Stimulated activated CD4-positive, alpha-beta T cell treated with anti-CD3 and anti-CD28 coated beads, Interleukin-2, amount 100 ng/mL, for 24 hours (primary cell): ENCODE measurements around the gene VSTM5.
"Not testable (repeated sequence)": the region's sequence is repeated elsewhere in the genome, so short reads cannot be mapped to it uniquely, and the experiment has no call there.

ENCODE experiments used
- DNase-seq, 2 donors: peaks; one replicate each; pipeline ENCODE4 v3.0.0-alpha.2; 2020

The VSTM5 gene

DNA sequence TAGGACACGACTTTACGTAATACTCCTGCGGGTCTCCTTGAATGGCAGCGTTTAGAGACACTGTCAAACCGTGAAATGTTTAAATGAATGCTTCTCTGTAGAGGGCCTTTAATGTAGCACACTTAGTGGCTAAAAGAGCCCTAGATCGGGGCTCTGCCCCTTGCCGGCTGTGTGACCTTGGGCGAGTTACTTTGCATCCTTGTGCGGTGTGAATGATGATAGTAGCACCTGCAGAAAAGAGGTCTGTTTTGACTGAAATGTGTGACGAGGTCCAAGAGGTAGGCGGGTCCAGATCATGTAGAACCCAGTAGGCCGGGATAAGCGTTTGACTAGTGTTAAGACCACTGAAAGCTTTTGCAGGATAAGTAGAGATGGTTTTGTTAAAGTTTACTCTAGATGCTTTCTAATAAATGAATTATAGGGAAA lies 65.5 kb downstream of the VSTM5 start:
- peak in 1 of 2 donors; percentile 15 for DNase-seq

DNA sequence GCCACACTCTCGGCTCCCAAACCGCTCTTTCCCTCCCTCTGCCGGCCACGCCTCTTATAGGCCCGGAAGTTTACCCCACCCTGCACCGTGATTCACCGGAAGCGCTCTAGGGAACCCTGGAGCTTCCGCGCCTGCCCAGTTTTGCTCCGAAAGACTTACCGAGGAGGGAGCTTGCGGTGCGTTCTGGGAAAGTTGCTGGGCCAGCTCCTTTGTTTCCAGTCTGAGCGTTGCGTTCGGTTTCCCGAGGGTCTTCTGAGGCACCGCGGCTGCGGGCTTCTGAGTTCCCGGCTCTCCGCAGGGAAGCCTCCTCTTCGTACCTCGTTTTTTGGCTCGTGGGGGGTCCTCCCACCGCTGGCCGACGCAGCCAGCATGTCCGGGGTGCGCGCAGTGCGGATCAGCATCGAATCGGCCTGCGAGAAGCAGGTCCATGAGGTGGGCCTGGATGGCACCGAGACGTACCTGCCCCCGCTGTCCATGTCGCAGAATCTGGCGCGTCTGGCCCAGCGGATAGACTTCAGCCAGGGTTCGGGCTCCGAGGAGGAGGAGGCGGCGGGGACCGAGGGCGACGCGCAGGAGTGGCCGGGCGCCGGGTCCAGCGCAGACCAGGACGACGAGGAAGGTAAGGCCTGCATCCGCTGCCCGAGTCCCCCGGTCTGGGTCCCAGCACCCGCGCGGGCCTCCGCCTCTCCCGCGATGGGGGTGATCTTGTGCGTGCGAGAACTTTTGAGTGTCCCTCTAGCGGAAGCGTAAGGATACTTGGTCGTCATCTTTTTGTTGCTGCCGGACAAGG lies 66.1 kb downstream of the VSTM5 start, which contains the start of gene MED17:
MED17 (plus strand) TSS at position 138 of the 790 bp plus-strand sequence; CDS start at position 370, 232 bp downstream.
- peak; percentile 90 to 94 for DNase-seq

DNA sequence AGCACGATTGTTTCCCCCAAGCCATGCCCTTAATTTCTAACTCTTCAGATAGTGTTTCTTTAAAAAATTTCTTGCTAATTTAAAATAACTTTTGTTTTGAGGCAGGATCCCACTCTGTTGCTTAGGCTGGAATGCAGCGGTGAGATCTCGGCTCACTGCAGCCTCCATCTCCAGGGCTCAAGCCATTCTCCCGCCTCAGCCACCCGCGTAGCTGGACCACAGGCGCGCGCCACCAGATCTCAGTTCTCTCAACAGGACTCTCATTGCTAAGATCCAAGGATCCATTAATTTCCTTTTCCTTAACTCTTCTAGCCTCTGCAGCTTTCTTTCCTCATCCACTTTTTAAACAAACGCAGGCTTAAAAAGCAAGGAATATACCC lies 66.7 kb downstream of the VSTM5 start:
- DNase-seq = no peak

DNA sequence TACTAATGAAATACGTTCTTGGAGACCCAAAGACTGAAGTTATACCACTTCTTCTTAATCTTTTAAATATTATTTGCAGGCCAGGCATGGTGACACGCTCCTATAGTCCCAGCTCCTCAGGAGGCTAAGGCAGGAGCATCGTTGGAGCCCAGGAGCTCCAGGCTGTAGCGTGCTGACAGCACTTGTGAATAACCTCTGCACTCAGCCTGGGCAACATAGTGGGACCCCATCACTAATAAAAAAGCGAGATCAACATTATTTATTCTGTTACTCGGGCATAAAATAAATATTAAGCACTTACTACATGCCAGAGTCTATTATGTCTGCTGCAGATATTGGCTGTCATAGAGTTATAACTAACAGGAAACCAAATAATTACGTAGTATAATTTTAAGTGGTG lies 67.1 kb downstream of the VSTM5 start:
- DNase-seq = no peak

DNA sequence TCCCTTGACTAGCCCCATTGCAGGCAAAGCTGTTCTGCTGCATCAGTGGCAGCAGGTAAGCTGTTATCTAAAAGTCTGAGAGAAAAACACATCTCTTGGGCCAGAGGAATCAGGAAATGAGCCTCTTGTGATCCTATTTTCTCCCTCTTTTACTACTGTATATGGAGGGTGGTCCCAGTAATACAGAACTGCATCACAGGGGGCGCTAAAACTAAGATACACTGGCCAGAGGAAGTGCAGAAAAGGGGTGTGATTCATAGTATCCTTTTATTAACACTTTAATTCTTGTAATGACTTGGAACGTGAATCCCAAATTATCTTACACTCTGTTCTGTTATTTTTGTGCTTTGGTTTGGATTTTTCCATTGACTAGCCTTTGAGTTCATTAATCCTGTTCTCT lies 75.1 kb downstream of the VSTM5 start:
- DNase-seq = no peak

DNA sequence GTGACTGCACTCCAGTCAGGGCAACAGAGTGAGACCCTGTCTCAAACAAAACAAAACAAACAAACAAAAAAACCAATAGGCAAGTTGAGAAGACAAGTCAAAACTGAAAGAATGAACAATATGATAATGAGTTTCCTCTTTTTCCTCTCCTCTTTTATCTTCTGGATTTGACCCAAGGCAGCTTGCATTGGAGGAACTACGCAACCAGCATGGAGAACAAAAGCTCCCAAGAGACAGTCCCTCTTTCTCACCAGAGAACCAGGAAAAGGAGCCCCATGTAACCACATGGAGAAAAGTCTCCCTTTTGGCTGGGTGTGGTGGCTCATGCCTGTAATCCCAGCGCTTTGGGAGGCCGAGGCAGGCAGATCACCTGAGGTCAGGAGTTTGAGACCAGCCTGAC lies 75.9 kb downstream of the VSTM5 start:
- DNase-seq = not testable (repeated sequence)

DNA sequence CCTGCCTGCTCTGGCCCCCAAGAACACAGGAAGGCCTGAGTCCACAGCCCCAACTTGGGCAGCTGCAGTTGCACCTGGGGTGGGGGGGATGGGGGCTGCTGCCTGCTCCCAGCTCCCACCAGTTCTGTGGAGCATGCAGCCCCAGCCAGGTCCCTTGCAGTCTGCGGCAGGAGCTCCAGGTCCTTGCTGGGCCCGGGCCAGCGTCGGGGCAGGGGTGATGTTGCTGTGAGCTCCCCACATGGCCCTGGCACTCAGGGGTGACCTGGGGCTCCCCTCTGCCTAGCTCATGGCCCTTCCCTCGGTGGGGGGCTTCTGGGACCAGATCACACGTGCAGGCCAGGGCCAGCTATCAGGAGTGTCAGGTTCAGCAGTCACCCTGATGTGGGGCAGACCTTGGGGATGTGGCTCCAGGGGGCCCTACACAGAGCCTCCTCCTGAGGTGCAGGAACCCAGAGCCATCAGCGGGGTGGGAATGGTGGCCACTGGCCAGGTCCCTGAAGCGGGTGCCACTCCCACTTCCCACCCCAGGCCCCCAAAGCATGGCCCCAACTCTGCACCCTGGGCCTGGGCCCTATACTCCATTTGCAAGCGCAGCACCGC lies 76.7 kb downstream of the VSTM5 start:
- DNase-seq = no peak

DNA sequence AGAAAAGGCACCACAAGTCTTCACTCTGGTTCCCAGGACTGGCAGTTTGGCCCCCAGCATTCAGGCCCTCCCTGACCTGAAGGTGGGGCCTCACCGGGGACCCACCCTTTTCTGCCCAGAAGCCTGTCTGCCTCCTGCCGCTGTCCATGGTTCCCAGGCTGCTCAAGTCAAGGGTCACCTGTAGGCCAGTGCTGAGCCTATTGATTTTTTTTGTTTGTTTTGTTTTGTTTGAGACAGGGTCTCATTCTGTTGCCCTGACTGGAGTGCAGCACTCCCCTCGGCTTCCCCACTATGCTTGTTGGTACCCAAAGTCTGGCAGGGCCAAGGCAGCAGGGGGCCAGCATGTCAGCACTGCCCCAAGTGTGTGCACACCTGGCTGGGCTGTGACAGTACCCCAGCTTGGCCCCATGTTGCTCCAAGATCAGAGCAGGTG lies 77.4 kb downstream of the VSTM5 start:
- DNase-seq = no peak

DNA sequence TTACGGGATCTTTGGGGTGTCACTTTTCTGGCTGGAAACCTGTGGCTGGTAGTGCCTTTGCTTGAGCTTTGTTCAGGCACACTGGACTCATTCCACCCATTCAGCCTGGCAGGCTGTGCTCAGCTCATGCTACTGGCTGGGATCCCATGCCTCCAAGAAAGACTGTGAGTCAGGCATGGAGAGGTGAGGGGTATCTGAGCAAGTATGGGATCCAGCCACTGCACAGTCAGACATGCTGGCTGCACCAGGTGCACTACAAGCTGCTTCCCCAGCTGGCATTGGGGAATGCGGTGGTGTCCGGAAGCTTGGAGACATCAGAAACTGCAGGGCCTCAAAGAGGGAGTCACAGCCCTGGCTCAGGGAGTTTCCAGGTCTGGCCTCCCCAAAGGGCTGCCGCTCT lies 78.3 kb downstream of the VSTM5 start:
- DNase-seq = no peak

DNA sequence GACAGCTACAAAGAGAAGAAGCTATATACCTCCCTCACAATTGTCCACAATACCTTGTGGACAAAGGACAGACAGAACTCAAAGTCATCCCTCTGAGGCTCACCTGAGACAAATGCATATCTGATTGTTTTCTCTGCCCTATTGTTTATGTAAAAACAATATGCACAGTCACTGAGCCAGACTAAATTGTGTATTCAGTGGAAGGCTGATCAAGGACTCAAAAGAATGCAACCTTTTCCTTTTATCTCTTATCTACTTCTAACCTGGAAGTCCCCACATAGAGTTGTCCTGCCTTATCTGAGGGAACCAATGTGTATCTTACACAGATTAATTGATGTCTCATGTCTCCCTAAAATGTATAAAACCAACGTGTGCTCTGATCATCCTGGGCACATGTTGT lies 80.3 kb downstream of the VSTM5 start:
- DNase-seq = no peak
